Measurements from ENCODE around the gene CFAP99.

The CFAP99 gene

DNA sequence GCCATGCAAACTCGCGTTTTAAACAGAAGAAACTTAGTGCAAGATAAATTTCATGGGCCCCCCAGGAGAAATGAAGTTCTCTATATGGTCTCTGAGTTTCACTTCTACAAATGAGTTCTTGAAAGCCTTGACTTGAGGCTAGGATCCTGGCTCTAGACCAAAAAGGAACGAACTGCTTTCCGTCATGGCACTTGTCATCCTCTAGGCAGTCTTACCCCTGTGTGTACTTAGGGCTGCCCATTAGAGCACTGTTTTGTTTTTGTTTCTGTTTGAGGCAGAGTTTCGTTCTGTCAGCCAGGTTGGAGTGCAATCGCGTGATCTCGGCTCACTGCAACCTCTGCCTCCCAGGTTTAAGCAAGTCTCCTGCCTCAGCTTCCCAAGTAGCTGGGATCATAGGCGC, 79.2 kb downstream of the CFAP99 start:
- peak; percentile 76 for DNase-seq (ENCODE audit: low spot score)
- no peak for TF ChIP-seq CTCF (IDR thresholded peaks at IDR 0.05; ENCODE audit: borderline replicate concordance, control extremely low read depth, extremely low read depth, insufficient read depth, missing control alignments)
- in situ Hi-C loops (cut with MboI; ENCODE audit: low sequenced_read_pairs, unreplicated experiment) = no loop called here

GRCh38 chr4:2500547-2500946, 81.8 kb downstream of the CFAP99 start:
- TF ChIP-seq CTCF (IDR thresholded peaks at IDR 0.05; ENCODE audit: borderline replicate concordance, control extremely low read depth, extremely low read depth, insufficient read depth, missing control alignments) = no peak
- no peak for DNase-seq (ENCODE audit: low spot score)
- in situ Hi-C loops (cut with MboI; ENCODE audit: low sequenced_read_pairs, unreplicated experiment) = no loop called here

DNA sequence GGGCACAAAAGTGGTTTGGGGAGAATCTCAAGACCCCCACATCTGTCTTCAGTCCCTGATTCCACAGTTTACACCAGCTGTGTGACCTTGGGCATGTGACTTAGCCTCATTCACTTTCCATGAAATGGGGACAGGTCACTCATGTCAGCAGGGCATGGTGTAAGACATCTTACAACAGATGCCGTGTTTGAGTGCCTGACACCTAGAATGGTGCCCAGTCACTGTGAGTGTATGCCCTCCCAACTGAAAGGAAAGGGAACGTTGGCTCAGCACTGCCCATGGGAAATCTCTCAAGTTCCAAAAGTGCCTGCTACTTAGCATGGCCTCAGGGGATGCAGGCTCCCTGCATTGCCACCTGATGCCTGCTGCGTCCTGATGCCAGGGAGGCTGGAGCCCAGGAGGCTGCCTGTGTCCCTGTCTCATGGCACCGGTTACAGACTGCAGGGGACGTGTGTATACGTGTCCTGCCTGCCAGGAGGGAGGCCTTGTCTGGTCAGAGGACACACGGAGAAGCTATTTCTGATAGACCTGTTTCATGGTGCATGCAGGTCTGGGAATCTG, 82.4 kb downstream of the CFAP99 start:
- no peak for DNase-seq (ENCODE audit: low spot score)
- TF ChIP-seq CTCF (IDR thresholded peaks at IDR 0.05; ENCODE audit: borderline replicate concordance, control extremely low read depth, extremely low read depth, insufficient read depth, missing control alignments) = no peak
- in situ Hi-C loops (cut with MboI; ENCODE audit: low sequenced_read_pairs, unreplicated experiment) = no loop called here

DNA sequence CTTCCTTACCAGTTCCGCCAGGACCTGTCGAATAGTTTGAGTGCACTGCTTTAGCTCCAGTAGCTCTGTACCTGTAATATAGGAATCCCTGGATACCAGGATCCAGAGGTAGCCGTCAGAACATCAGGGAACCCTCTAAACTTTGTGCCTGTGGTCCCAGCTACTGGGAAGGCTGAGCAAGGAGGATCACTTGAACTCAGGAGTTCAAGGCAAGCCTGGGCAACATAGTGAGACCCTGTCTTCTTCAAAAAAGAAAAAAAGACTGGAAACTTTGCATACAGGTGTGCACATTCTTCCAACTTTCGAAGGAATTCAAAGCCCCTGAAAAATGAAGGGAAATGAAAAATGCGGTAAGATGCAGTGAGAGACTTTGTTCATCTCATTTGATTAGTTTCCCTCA, 85.1 kb downstream of the CFAP99 start:
- DNase-seq (ENCODE audit: low spot score) = no peak
- in situ Hi-C loops (cut with MboI; ENCODE audit: low sequenced_read_pairs, unreplicated experiment) = no loop called here
- no peak for TF ChIP-seq CTCF (IDR thresholded peaks at IDR 0.05; ENCODE audit: borderline replicate concordance, control extremely low read depth, extremely low read depth, insufficient read depth, missing control alignments)

DNA sequence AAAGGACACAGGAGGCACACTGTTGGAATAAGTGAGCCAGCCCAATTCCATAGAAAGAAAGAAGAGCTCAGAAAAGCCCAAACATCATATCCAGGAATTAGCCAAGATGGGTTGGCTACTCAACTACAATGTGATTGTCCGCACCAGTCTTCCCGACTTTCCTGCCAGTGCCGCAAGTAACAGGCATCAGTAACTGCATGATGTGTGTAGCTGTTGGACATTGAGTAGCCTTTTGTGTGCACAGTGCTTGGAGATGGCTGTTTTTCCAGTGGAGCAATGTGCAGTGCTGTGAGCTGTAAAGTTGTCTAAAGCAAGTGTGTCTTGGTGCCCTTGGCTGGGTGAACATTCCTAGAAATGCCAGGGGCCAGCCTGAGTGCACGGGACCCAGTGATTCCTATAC, 88.5 kb downstream of the CFAP99 start:
- TF ChIP-seq CTCF (IDR thresholded peaks at IDR 0.05; ENCODE audit: borderline replicate concordance, control extremely low read depth, extremely low read depth, insufficient read depth, missing control alignments) = no peak
- in situ Hi-C loops (cut with MboI; ENCODE audit: low sequenced_read_pairs, unreplicated experiment) = no loop called here
- DNase-seq (ENCODE audit: low spot score) = no peak

GRCh38 chr4:2507855-2508254, 89.1 kb downstream of the CFAP99 start:
- no peak for TF ChIP-seq CTCF (IDR thresholded peaks at IDR 0.05; ENCODE audit: borderline replicate concordance, control extremely low read depth, extremely low read depth, insufficient read depth, missing control alignments)
- no peak for DNase-seq (ENCODE audit: low spot score)
- in situ Hi-C loops (cut with MboI; ENCODE audit: low sequenced_read_pairs, unreplicated experiment) = no loop called here

Data from GM13976 (cell line).